HepG2 (cell line): ENCODE results near the gene ZNF121. TPM values are rescaled to one million over a fixed set of nuclear protein-coding genes. Genes with fewer than 3 reads are reported as not detected.

Experiments used
- ARID4A ChIP-seq: sonication (generic); formaldehyde crosslinking; IDR thresholded peaks from 2 replicates; pipeline ENCODE4 v1.5.0; 2020; ENCODE audit warnings: mild to moderate bottlenecking, missing genetic modification reagents, borderline replicate concordance
- CENPBD1 ChIP-seq: sonication (generic); formaldehyde crosslinking; IDR thresholded peaks from 2 replicates; pipeline ENCODE4 v1.8.0; 2022; ENCODE audit warnings: missing genetic modification reagents, low read depth, mild to moderate bottlenecking, borderline replicate concordance
- CERS6 ChIP-seq: sonication (generic); formaldehyde crosslinking; IDR thresholded peaks from 2 replicates; pipeline ENCODE4 v1.5.0; 2020; ENCODE audit warnings: missing genetic modification reagents
- GRHL1 ChIP-seq: sonication (generic); formaldehyde crosslinking; conservative IDR thresholded peaks from 2 replicates; pipeline ENCODE4 v1.8.0; 2022; ENCODE audit warnings: missing genetic modification reagents
- MXD4 ChIP-seq: IDR thresholded peaks from 2 replicates; pipeline ENCODE4 v1.6.1; 2016; ENCODE audit warnings: mild to moderate bottlenecking, missing biosample characterization, missing genetic modification reagents
- PTBP1 ChIP-seq: fragments of 200-400 bp; formaldehyde crosslinking; IDR thresholded peaks from 2 replicates; pipeline ENCODE4 v1.6.1; 2018; ENCODE audit warnings: low read length, low read depth; ENCODE audit not compliant: poor library complexity, severe bottlenecking
- SP1 ChIP-seq, 2 experiments: fragments of 450-650 bp in 1 of 2; sonication (generic) in 1 of 2; formaldehyde crosslinking in 1 of 2; IDR thresholded peaks; 2 replicates each; pipeline versions ENCODE4 v1.4.0 to v1.6.1; 2016 to 2020; ENCODE audit warnings: missing genetic modification reagents in 1 of 2
- STAG1 ChIP-seq: sonication (generic); formaldehyde crosslinking; IDR thresholded peaks from 2 replicates; pipeline ENCODE4 v1.4.0; 2020; ENCODE audit warnings: missing genetic modification reagents
- THAP11 ChIP-seq: IDR thresholded peaks from 2 replicates; pipeline ENCODE4 v1.6.1; 2016; ENCODE audit warnings: missing biosample characterization, missing genetic modification reagents
- U2AF1 ChIP-seq: fragments of 200-400 bp; formaldehyde crosslinking; optimal IDR thresholded peaks from 2 replicates; pipeline ENCODE3; 2017; ENCODE audit warnings: mild to moderate bottlenecking, low read depth, low read length
- ZFP91 ChIP-seq: sonication (generic); formaldehyde crosslinking; IDR thresholded peaks from 2 replicates; pipeline ENCODE4 v1.9.0; 2022; ENCODE audit warnings: missing genetic modification reagents, mild to moderate bottlenecking, borderline replicate concordance
- ZNF138 ChIP-seq: sonication (generic); formaldehyde crosslinking; IDR thresholded peaks from 2 replicates; pipeline ENCODE4 v1.5.0; 2020; ENCODE audit warnings: mild to moderate bottlenecking, low read depth, missing genetic modification reagents
- ZNF441 ChIP-seq: sonication (generic); formaldehyde crosslinking; IDR thresholded peaks from 2 replicates; pipeline ENCODE4 v1.7.0; 2021; ENCODE audit warnings: missing genetic modification reagents, borderline replicate concordance
- ZNF552 ChIP-seq: sonication (generic); formaldehyde crosslinking; IDR thresholded peaks from 2 replicates; pipeline ENCODE4 v1.9.0; 2022; ENCODE audit warnings: missing genetic modification reagents, mild to moderate bottlenecking, borderline replicate concordance
- ZNF761 ChIP-seq: sonication (generic); formaldehyde crosslinking; conservative IDR thresholded peaks from 2 replicates; pipeline ENCODE4 v1.4.0; 2020; ENCODE audit warnings: mild to moderate bottlenecking, missing genetic modification reagents
- ZSCAN5A ChIP-seq: sonication (generic); formaldehyde crosslinking; IDR thresholded peaks from 2 replicates; pipeline ENCODE4 v1.8.0; 2022; ENCODE audit warnings: mild to moderate bottlenecking, missing genetic modification reagents, borderline replicate concordance
- polyA plus RNA-seq, 8 experiments: library from polyadenylated mRNA; depleted of rRNA in 3 of 8; stranded (reverse) in 7 of 8; unstranded in 1 of 8; fragments of >200 nt; fragmentation: Illumina TruSeq in 4 of 8; extraction: Trizol in 4 of 8; gene quantifications; 2 replicates each; pipeline versions ENCODE4 v1.2.1 to v1.2.3, GENCODE V29; 2011 to 2016; ENCODE audit warnings: low read depth in 4 of 8, missing spikeins in 1 of 8, mixed read lengths in 1 of 8; ENCODE audit not compliant: insufficient read depth in 1 of 8
- total RNA-seq, 5 experiments: library from RNA; depleted of rRNA; stranded (reverse); fragments of >200 nt; fragmentation: Illumina TruSeq; extraction: Trizol; gene quantifications; 2 replicates each; pipeline ENCODE4 v1.2.3, GENCODE V29; 2016; ENCODE audit warnings: low read depth in 1 of 5

ZNF121 gene
- total and polyA plus RNA-seq, 2 of the 13 experiments (the other 11 are each of a cell fraction or from before 2014, with no cell fraction given) = 7.8 to 56.3 TPM

- peak; percentile 83; the same call in 1 of the 2 replicates for TF ChIP-seq ARID4A (CRISPR knock-in tag)
- TF ChIP-seq STAG1 (CRISPR knock-in tag) = no peak
- no peak for TF ChIP-seq GRHL1 (CRISPR knock-in tag)
- peak; percentile 70 for TF ChIP-seq U2AF1
- peak; percentile 54; the same call in 1 of the 2 replicates for TF ChIP-seq ZNF441 (CRISPR knock-in tag)
- peak; percentile 91 for TF ChIP-seq THAP11
- no peak for TF ChIP-seq SP1 (IDR thresholded peaks at IDR 0.05)
- TF ChIP-seq SP1 (CRISPR knock-in tag; IDR thresholded peaks at IDR 0.05) = peak; percentile 61; the same call in 1 of the 2 replicates
- no peak for TF ChIP-seq CERS6
- TF ChIP-seq PTBP1 = no peak
- TF ChIP-seq ZNF552 (CRISPR knock-in tag) = 0 out of 2 replicates have a peak, but pooled peaks have one; percentile 69
- TF ChIP-seq ZSCAN5A (CRISPR knock-in tag) = 0 out of 2 replicates have a peak, but pooled peaks have one; percentile 40
- no peak for TF ChIP-seq ZNF761 (CRISPR knock-in tag)
- no peak for TF ChIP-seq CENPBD1 (CRISPR knock-in tag)
- TF ChIP-seq ZNF138 = no peak
- TF ChIP-seq MXD4 = 0 out of 2 replicates have a peak, but pooled peaks have one; percentile 62
- peak; percentile 78; the same call in 1 of the 2 replicates for TF ChIP-seq ZFP91
Observed at GRCh38 chr19:9538183-9539058, 45.9 kb downstream of the ZNF121 start, which contains the start of gene ZNF426 (continued).
